ENCODE results near the gene PSENEN.

DNA sequence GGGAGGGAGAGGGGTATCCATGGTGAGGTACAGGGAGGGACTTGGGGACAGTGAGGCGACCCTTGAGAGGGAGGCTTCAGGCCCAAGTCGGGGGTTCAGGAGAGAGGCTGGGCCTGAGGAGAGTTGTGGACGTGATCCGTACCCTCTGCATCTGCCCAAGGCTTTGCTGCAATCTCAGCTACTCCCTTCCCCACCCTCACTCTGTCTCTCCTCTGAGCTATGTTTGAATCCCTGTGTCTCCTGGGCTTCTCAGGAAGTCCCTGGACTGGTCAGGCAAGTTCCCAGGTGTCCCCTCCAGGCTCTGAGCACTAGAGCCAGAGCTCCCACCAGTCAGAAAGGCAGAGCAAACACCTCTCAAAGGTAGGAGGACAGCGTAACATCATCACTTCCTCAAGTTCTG lies 4.7 kb downstream of the PSENEN start:
- TF ChIP-seq ZNF768 (tag by site-specific recombination; IDR thresholded peaks at IDR 0.05) (no peak), REST (tag by site-specific recombination; IDR thresholded peaks at IDR 0.05) (no peak)
- TF ChIP-seq, protein P1, sequence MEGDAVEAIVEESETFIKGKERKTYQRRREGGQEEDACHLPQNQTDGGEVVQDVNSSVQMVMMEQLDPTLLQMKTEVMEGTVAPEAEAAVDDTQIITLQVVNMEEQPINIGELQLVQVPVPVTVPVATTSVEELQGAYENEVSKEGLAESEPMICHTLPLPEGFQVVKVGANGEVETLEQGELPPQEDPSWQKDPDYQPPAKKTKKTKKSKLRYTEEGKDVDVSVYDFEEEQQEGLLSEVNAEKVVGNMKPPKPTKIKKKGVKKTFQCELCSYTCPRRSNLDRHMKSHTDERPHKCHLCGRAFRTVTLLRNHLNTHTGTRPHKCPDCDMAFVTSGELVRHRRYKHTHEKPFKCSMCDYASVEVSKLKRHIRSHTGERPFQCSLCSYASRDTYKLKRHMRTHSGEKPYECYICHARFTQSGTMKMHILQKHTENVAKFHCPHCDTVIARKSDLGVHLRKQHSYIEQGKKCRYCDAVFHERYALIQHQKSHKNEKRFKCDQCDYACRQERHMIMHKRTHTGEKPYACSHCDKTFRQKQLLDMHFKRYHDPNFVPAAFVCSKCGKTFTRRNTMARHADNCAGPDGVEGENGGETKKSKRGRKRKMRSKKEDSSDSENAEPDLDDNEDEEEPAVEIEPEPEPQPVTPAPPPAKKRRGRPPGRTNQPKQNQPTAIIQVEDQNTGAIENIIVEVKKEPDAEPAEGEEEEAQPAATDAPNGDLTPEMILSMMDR (tag by site-specific recombination; IDR thresholded peaks at IDR 0.05), result no peak
- TF ChIP-seq, protein P2, sequence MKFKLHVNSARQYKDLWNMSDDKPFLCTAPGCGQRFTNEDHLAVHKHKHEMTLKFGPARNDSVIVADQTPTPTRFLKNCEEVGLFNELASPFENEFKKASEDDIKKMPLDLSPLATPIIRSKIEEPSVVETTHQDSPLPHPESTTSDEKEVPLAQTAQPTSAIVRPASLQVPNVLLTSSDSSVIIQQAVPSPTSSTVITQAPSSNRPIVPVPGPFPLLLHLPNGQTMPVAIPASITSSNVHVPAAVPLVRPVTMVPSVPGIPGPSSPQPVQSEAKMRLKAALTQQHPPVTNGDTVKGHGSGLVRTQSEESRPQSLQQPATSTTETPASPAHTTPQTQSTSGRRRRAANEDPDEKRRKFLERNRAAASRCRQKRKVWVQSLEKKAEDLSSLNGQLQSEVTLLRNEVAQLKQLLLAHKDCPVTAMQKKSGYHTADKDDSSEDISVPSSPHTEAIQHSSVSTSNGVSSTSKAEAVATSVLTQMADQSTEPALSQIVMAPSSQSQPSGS (tag by site-specific recombination; IDR thresholded peaks at IDR 0.05; ENCODE audit: low read depth), result no peak
